Smooth muscle cell (in vitro differentiated cells): Measurements from ENCODE around the gene FOXG1. TPM values are rescaled to one million over a fixed set of nuclear protein-coding genes. Genes with fewer than 3 reads are reported as not detected.

Experiments used
- DNase-seq: peaks from one replicate; lab custom pipeline; 2025; ENCODE audit not compliant: unreplicated experiment; lab: John Stamatoyannopoulos, UW
- H2AFZ ChIP-seq: fragments of 200-600 bp; sonication (generic); 2 replicates; pipeline ENCODE4 v1.6.0; 2016; ENCODE audit warnings: antibody characterized with exemption, low read depth, mild to moderate bottlenecking
- H3F3A ChIP-seq: fragments of 200-600 bp; sonication (generic); 2 replicates; pipeline ENCODE4 v1.6.0; 2017; ENCODE audit warnings: antibody characterized with exemption, low read depth
- H3K27ac ChIP-seq: fragments of 200-600 bp; sonication (generic); 2 replicates; pipeline ENCODE4 v1.5.1; 2016; ENCODE audit warnings: low read depth, mild to moderate bottlenecking
- H3K27me3 ChIP-seq: fragments of 200-600 bp; sonication (generic); 2 replicates; pipeline ENCODE4 v1.6.1; 2016; ENCODE audit warnings: low read depth, mild to moderate bottlenecking
- H3K36me3 ChIP-seq: fragments of 200-600 bp; sonication (generic); 2 replicates; pipeline ENCODE4 v1.5.1; 2016; ENCODE audit warnings: low read depth
- H3K4me1 ChIP-seq: fragments of 200-600 bp; sonication (generic); 2 replicates; pipeline ENCODE4 v1.5.1; 2016; ENCODE audit warnings: low read depth
- H3K4me2 ChIP-seq: fragments of 200-600 bp; sonication (generic); 2 replicates; pipeline ENCODE4 v1.6.0; 2016; ENCODE audit warnings: mild to moderate bottlenecking
- H3K4me3 ChIP-seq: fragments of 200-600 bp; sonication (generic); 2 replicates; pipeline ENCODE4 v1.5.1; 2016; ENCODE audit warnings: mild to moderate bottlenecking
- H3K79me2 ChIP-seq: fragments of 200-600 bp; sonication (generic); 2 replicates; pipeline ENCODE4 v1.6.0; 2016; ENCODE audit warnings: low read depth, mild to moderate bottlenecking
- H3K9ac ChIP-seq: fragments of 200-600 bp; sonication (generic); 2 replicates; pipeline ENCODE4 v1.6.0; 2016; ENCODE audit warnings: low read depth
- H3K9me3 ChIP-seq: fragments of 200-600 bp; sonication (generic); replicated peaks from 2 replicates; pipeline ENCODE4 v1.5.1; 2016; ENCODE audit warnings: low read depth
- H4K20me1 ChIP-seq: fragments of 200-600 bp; sonication (generic); 2 replicates; pipeline ENCODE4 v1.6.0; 2016; ENCODE audit warnings: low read depth
- CTCF ChIP-seq: fragments of 200-600 bp; sonication (generic); IDR thresholded peaks from 2 replicates; pipeline ENCODE4 v1.5.1; 2017; ENCODE audit warnings: borderline replicate concordance, mild to moderate bottlenecking, antibody characterized with exemption; ENCODE audit not compliant: insufficient read depth, poor library complexity, severe bottlenecking
- WGBS: methylation state at CpG from one replicate; pipeline ENCODE4 v1.1.7; 2016; ENCODE audit warnings: low lambda C conversion rate; 5-methylcytosine and 5-hydroxymethylcytosine counted together
- polyA plus RNA-seq: library from polyadenylated mRNA; unstranded; fragments of >200 nt; fragmentation: Nextera tagmentation; extraction: Ambion mirVana; gene quantifications from 2 replicates; pipeline ENCODE4 v1.2.1, GENCODE V29; 2016
- total RNA-seq: library from RNA; depleted of rRNA; stranded (reverse); fragments of >200 nt; gene quantifications from 2 replicates; pipeline ENCODE4 v1.2.3, GENCODE V29; 2014

Gene FOXG1
- total and polyA plus RNA-seq, 2 experiments from 2014 or later = not detected

GRCh38 chr14:28754209-28754985, 12.2 kb upstream of the FOXG1 start:
- Histone ChIP-seq H3K79me2 (no peaks in the 10 kb centered on the region), H3K27me3 (peaks cover 60% of the 10 kb centered on the region), H3K9ac (no peak overlapping the region), H3K4me3 (no peak overlapping the region), H3K36me3 (no peaks in the 10 kb centered on the region), H3K4me1 (peaks cover 17% of the 10 kb centered on the region), H3K4me2 (no peak overlapping the region), H4K20me1 (no peaks in the 10 kb centered on the region), H3F3A (no peaks in the 10 kb centered on the region), H3K27ac (no peak overlapping the region), H3K9me3 (no peaks in the 10 kb centered on the region), H2AFZ (no peak overlapping the region)
- TF ChIP-seq CTCF = peak; percentile 80
- WGBS = 19% methylated on average over 9 of the region's 9 CpGs
- no peak for DNase-seq

GRCh38 chr14:28755198-28755815, 11.3 kb upstream of the FOXG1 start:
- WGBS = 13% methylated on average over 14 of the region's 14 CpGs
- Histone ChIP-seq H3K4me2 (no peak overlapping the region), H3K79me2 (no peaks in the 10 kb centered on the region), H2AFZ (no peak overlapping the region), H3K4me1 (peaks cover 23% of the 10 kb centered on the region), H3K36me3 (no peaks in the 10 kb centered on the region), H3F3A (no peaks in the 10 kb centered on the region), H3K4me3 (no peak overlapping the region), H3K9ac (no peak overlapping the region), H3K27ac (no peak overlapping the region), H3K9me3 (no peaks in the 10 kb centered on the region), H4K20me1 (no peaks in the 10 kb centered on the region), H3K27me3 (peaks cover 69% of the 10 kb centered on the region)
- no peak for TF ChIP-seq CTCF
- no peak for DNase-seq

GRCh38 chr14:28755884-28756268, 10.7 kb upstream of the FOXG1 start:
- H4K20me1 ChIP-seq = no peaks in the 10 kb centered on the region
- 11% methylated on average over 3 of the region's 3 CpGs for WGBS
- H2AFZ ChIP-seq = no peak overlapping the region
- H3F3A ChIP-seq = no peaks in the 10 kb centered on the region
- peaks cover 23% of the 10 kb centered on the region for H3K4me1 ChIP-seq
- H3K4me3 ChIP-seq = no peak overlapping the region
- H3K9me3 ChIP-seq = no peaks in the 10 kb centered on the region
- H3K79me2 ChIP-seq = no peaks in the 10 kb centered on the region
- H3K9ac ChIP-seq = no peak overlapping the region
- no peak overlapping the region for H3K27ac ChIP-seq
- H3K27me3 ChIP-seq = peaks cover 75% of the 10 kb centered on the region
- no peak for TF ChIP-seq CTCF
- DNase-seq = no peak
- no peaks in the 10 kb centered on the region for H3K36me3 ChIP-seq
- H3K4me2 ChIP-seq = no peak overlapping the region
